Loucy (cell line): Measurements from ENCODE around the gene ATP1B1.

Source experiments
- H2AFZ ChIP-seq: fragments of 200-600 bp; sonication (generic); 2 replicates; pipeline ENCODE4 v1.6.0; 2016; ENCODE audit warnings: antibody characterized with exemption, mild to moderate bottlenecking, low read length, moderate library complexity
- H3F3A ChIP-seq: fragments of 200-600 bp; 2 replicates; pipeline ENCODE4 v1.6.0; 2016; ENCODE audit warnings: antibody characterized with exemption, low read depth, mild to moderate bottlenecking
- H3K27me3 ChIP-seq: fragments of 200-600 bp; sonication (generic); 2 replicates; pipeline ENCODE4 v1.6.1; 2014; ENCODE audit warnings: low read length, mild to moderate bottlenecking; ENCODE audit not compliant: insufficient read depth, poor library complexity, severe bottlenecking
- H3K36me3 ChIP-seq: fragments of 200-600 bp; sonication (generic); 2 replicates; pipeline ENCODE4 v1.6.1; 2016; ENCODE audit warnings: low read length; ENCODE audit not compliant: insufficient read depth
- H3K4me1 ChIP-seq: fragments of 200-600 bp; sonication (generic); 2 replicates; pipeline ENCODE4 v1.5.1; 2014; ENCODE audit warnings: low read length, mild to moderate bottlenecking; ENCODE audit not compliant: insufficient read depth, poor library complexity, severe bottlenecking
- H3K4me2 ChIP-seq: fragments of 200-600 bp; sonication (generic); 2 replicates; pipeline ENCODE4 v1.6.0; 2014; ENCODE audit warnings: antibody characterized with exemption, low read length, low read depth, mild to moderate bottlenecking; ENCODE audit not compliant: poor library complexity, severe bottlenecking
- H3K4me3 ChIP-seq: fragments of 200-600 bp; sonication (generic); 2 replicates; pipeline ENCODE4 v1.5.1; 2014; ENCODE audit warnings: low read length, mild to moderate bottlenecking, mixed read lengths; ENCODE audit not compliant: poor library complexity, severe bottlenecking
- H3K79me2 ChIP-seq: fragments of 200-600 bp; sonication (generic); 2 replicates; pipeline ENCODE4 v1.6.1; 2014; ENCODE audit warnings: low read length; ENCODE audit not compliant: insufficient read depth
- H3K9ac ChIP-seq: fragments of 200-600 bp; sonication (generic); 2 replicates; pipeline ENCODE4 v1.6.0; 2014; ENCODE audit warnings: mild to moderate bottlenecking, low read depth, low read length, moderate library complexity; ENCODE audit not compliant: poor library complexity, severe bottlenecking
- H3K9me2 ChIP-seq: fragments of 200-600 bp; sonication (generic); replicated peaks from 2 replicates; pipeline ENCODE4 v1.6.1; 2016; ENCODE audit warnings: low read depth, low read length, mixed read lengths
- H3K9me3 ChIP-seq: fragments of 200-600 bp; sonication (generic); 2 replicates; pipeline ENCODE4 v1.6.1; 2014; ENCODE audit warnings: mild to moderate bottlenecking, antibody characterized with exemption, low read length, low read depth; ENCODE audit not compliant: insufficient read depth
- H4K20me1 ChIP-seq: fragments of 200-600 bp; sonication (generic); 2 replicates; pipeline ENCODE4 v1.6.0; 2014; ENCODE audit warnings: antibody characterized with exemption, low read length, mild to moderate bottlenecking; ENCODE audit not compliant: insufficient read depth, poor library complexity, severe bottlenecking
- EZH2phosphoT487 ChIP-seq: fragments of 200-600 bp; IDR thresholded peaks from 2 replicates; pipeline ENCODE4 v1.6.1; 2018; ENCODE audit warnings: antibody characterized with exemption, mild to moderate bottlenecking, moderate library complexity, borderline replicate concordance
- TF ChIP-seq, protein P1 (sequence below): fragments of 200-600 bp; sonication (generic); conservative IDR thresholded peaks from 2 replicates; pipeline ENCODE4 v1.5.1; 2014; ENCODE audit warnings: mild to moderate bottlenecking, antibody characterized with exemption, low read length

ATP1B1 gene

DNA sequence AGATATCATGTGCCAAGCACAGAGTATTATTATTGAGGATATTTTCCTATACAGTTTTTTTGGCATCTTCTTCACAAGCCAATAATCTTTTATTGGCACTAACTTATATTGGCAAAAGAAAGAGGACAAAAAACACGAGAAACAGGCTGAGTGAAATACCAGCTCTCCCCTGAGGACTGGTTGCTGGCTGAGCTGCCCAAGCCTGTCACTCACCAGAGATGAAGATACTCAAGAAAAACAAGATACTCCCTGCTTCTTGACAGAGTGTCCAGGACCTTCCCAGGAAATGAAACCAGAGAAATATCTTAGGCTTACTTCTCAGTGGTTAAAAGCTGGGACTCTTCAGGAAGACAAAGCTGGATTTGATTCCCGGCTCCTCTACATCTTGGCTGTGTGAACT, 35.9 kb upstream of the ATP1B1 start:
- H3K36me3 ChIP-seq, result no peaks in the 10 kb centered on the region
- no peaks in the 10 kb centered on the region for H3F3A ChIP-seq
- H3K4me3 ChIP-seq, result no peak overlapping the region
- no peaks in the 10 kb centered on the region for H3K4me1 ChIP-seq
- no peaks in the 10 kb centered on the region for H3K27me3 ChIP-seq
- no peak overlapping the region for H3K9ac ChIP-seq
- no peak for TF ChIP-seq EZH2phosphoT487
- TF ChIP-seq, protein P1, sequence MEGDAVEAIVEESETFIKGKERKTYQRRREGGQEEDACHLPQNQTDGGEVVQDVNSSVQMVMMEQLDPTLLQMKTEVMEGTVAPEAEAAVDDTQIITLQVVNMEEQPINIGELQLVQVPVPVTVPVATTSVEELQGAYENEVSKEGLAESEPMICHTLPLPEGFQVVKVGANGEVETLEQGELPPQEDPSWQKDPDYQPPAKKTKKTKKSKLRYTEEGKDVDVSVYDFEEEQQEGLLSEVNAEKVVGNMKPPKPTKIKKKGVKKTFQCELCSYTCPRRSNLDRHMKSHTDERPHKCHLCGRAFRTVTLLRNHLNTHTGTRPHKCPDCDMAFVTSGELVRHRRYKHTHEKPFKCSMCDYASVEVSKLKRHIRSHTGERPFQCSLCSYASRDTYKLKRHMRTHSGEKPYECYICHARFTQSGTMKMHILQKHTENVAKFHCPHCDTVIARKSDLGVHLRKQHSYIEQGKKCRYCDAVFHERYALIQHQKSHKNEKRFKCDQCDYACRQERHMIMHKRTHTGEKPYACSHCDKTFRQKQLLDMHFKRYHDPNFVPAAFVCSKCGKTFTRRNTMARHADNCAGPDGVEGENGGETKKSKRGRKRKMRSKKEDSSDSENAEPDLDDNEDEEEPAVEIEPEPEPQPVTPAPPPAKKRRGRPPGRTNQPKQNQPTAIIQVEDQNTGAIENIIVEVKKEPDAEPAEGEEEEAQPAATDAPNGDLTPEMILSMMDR, result no peak
- H3K9me3 ChIP-seq, result 0 out of 2 replicates have a peak, but pooled peaks cover 11% of the 10 kb centered on the region
- H3K79me2 ChIP-seq, result no peaks in the 10 kb centered on the region
- H4K20me1 ChIP-seq, result no peaks in the 10 kb centered on the region
- H2AFZ ChIP-seq, result no peak overlapping the region
- no peak overlapping the region for H3K4me2 ChIP-seq
- H3K9me2 ChIP-seq, result no peaks in the 10 kb centered on the region; the same call in 1 of the 2 replicates

DNA sequence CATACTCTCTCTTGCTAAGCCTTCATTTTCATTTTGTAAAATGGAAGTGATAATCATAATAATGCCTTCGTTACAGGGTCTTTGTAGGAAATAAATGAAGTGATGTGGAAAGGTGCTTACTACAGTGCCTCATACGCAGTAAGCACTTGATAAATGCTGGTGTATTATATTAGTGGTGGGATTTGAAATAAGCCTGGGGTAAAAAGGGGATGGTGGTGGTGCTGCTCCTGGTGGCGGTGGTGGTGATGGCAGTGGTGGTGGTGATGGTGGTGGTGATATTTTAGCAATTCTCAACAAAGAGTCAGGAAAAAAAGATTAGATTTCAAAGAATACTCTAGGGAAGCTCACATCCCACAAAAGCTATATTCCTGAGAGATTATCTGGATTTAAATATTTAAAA, 35.5 kb upstream of the ATP1B1 start:
- H2AFZ ChIP-seq, result no peak overlapping the region
- H3K9me3 ChIP-seq, result 0 out of 2 replicates have a peak, but pooled peaks cover 11% of the 10 kb centered on the region
- H3K9ac ChIP-seq, result no peak overlapping the region
- H4K20me1 ChIP-seq, result no peaks in the 10 kb centered on the region
- H3K4me2 ChIP-seq, result no peak overlapping the region
- H3K79me2 ChIP-seq, result no peaks in the 10 kb centered on the region
- H3K36me3 ChIP-seq, result no peaks in the 10 kb centered on the region
- no peak for TF ChIP-seq EZH2phosphoT487
- TF ChIP-seq, protein P1, result peak; percentile 40
- H3K9me2 ChIP-seq, result no peaks in the 10 kb centered on the region; the same call in 1 of the 2 replicates
- no peaks in the 10 kb centered on the region for H3F3A ChIP-seq
- no peaks in the 10 kb centered on the region for H3K27me3 ChIP-seq
- no peak overlapping the region for H3K4me3 ChIP-seq
- no peaks in the 10 kb centered on the region for H3K4me1 ChIP-seq

DNA sequence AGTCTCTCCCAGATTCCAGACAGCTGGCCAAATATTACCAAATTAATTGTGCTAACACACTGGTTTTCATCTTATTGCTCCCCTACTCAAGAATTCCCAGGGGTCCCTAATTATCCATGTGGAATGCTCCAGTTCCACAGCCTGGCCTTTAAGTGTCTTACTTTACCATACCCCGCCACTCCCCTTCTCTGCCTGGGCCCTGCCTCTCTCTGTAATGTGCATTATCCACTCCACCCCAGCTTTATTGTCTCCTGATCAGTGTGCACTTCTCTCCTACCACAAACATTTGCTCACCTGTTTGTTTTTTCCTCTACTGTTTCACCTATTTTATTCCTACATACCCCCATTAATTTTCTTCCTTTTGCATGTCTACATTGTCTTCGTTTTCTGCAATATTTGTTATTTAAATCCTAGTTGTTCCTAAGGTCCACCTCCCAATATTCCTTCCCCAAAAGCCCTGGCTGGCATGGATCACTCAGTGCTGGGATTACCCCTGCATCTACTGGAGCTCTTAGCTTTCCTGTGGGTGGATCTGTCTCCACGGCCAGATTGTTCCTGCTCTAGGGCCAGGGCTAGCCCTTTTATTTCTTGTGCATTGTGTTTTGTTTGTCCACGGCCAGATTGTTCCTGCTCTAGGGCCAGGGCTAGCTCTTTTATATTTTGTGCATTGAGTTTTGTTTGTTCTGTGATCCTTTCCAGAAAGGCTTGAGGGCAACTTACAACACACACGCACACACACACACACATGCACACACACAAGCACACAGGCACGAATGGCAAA, 33.4 kb upstream of the ATP1B1 start:
- TF ChIP-seq EZH2phosphoT487, result no peak
- TF ChIP-seq, protein P1, result no peak
- H3K9me3 ChIP-seq, result no peaks in the 10 kb centered on the region
- no peaks in the 10 kb centered on the region for H3K27me3 ChIP-seq
- H3K9me2 ChIP-seq, result no peaks in the 10 kb centered on the region; the same call in 1 of the 2 replicates
- no peaks in the 10 kb centered on the region for H3K4me1 ChIP-seq
- H3K4me2 ChIP-seq, result no peak overlapping the region
- H3K36me3 ChIP-seq, result no peaks in the 10 kb centered on the region
- H3F3A ChIP-seq, result no peaks in the 10 kb centered on the region
- no peaks in the 10 kb centered on the region for H3K79me2 ChIP-seq
- H3K9ac ChIP-seq, result no peak overlapping the region
- no peaks in the 10 kb centered on the region for H4K20me1 ChIP-seq
- no peak overlapping the region for H3K4me3 ChIP-seq
- H2AFZ ChIP-seq, result no peak overlapping the region
